Measurements from ENCODE around the gene MGME1.
"Not testable (repeated sequence)": the region's sequence is repeated elsewhere in the genome, so short reads cannot be mapped to it uniquely, and the experiment has no call there.

The MGME1 gene

GRCh38 chr20:18018100-18018499, 49.3 kb downstream of the MGME1 start:
- no peak overlapping the region for H3K27ac ChIP-seq (ENCODE audit: low read depth, low read length)
- H3K9ac ChIP-seq (ENCODE audit: low read depth in 1 of 2, low read length in 2 of 2), result no peak overlapping the region
- no peaks in the 10 kb centered on the region for H3K9me3 ChIP-seq (ENCODE audit: control insufficient read depth in 1 of 2, low read length in 2 of 2)
- peaks cover 23 to 45% of the 10 kb centered on the region in 2 donors for H3K36me3 ChIP-seq (ENCODE audit: control insufficient read depth in 1 of 2, insufficient read depth in 2 of 2, low read length in 2 of 2)
- no peak overlapping the region for H3K4me3 ChIP-seq (ENCODE audit: low read depth in 1 of 2, low read length in 2 of 2)
- H3K27me3 ChIP-seq (ENCODE audit: control insufficient read depth in 1 of 2, insufficient read depth in 2 of 2, low read length in 2 of 2), result no peaks in the 10 kb centered on the region
- no peaks in the 10 kb centered on the region for H3K4me1 ChIP-seq (ENCODE audit: control insufficient read depth in 1 of 2, insufficient read depth in 2 of 2, low read length in 2 of 2)

- Histone ChIP-seq H3K4me3 (ENCODE audit: low read depth in 1 of 2, low read length in 2 of 2) (no peak overlapping the region), H3K9me3 (ENCODE audit: control insufficient read depth in 1 of 2, low read length in 2 of 2) (no peaks in the 10 kb centered on the region), H3K9ac (ENCODE audit: low read depth in 1 of 2, low read length in 2 of 2) (no peak overlapping the region), H3K4me1 (ENCODE audit: control insufficient read depth in 1 of 2, insufficient read depth in 2 of 2, low read length in 2 of 2) (no peaks in the 10 kb centered on the region), H3K27ac (ENCODE audit: low read depth, low read length) (no peak overlapping the region), H3K27me3 (ENCODE audit: control insufficient read depth in 1 of 2, insufficient read depth in 2 of 2, low read length in 2 of 2) (no peaks in the 10 kb centered on the region), H3K36me3 (ENCODE audit: control insufficient read depth in 1 of 2, insufficient read depth in 2 of 2, low read length in 2 of 2) (peaks cover 29 to 48% of the 10 kb centered on the region in 2 donors)
Measured at GRCh38 chr20:18019068-18019467, 50.2 kb downstream of the MGME1 start.

- H3K27me3 ChIP-seq (ENCODE audit: control insufficient read depth in 1 of 2, insufficient read depth in 2 of 2, low read length in 2 of 2), result no peaks in the 10 kb centered on the region
- H3K9me3 ChIP-seq (ENCODE audit: control insufficient read depth in 1 of 2, low read length in 2 of 2), result no peaks in the 10 kb centered on the region
- H3K9ac ChIP-seq (ENCODE audit: low read depth in 1 of 2, low read length in 2 of 2), result no peak overlapping the region
- H3K36me3 ChIP-seq (ENCODE audit: control insufficient read depth in 1 of 2, insufficient read depth in 2 of 2, low read length in 2 of 2), result peaks cover 29 to 62% of the 10 kb centered on the region in 2 donors
- no peak overlapping the region for H3K27ac ChIP-seq (ENCODE audit: low read depth, low read length)
- H3K4me1 ChIP-seq (ENCODE audit: control insufficient read depth in 1 of 2, insufficient read depth in 2 of 2, low read length in 2 of 2), result no peaks in the 10 kb centered on the region
- no peak overlapping the region for H3K4me3 ChIP-seq (ENCODE audit: low read depth in 1 of 2, low read length in 2 of 2)
Measured at GRCh38 chr20:18020931-18021330, 52.1 kb downstream of the MGME1 start.

GRCh38 chr20:18024606-18025127, 55.8 kb downstream of the MGME1 start:
- H3K36me3 ChIP-seq (ENCODE audit: control insufficient read depth in 1 of 2, insufficient read depth in 2 of 2, low read length in 2 of 2), result peaks cover 29 to 54% of the 10 kb centered on the region in 2 donors
- no peaks in the 10 kb centered on the region for H3K27me3 ChIP-seq (ENCODE audit: control insufficient read depth in 1 of 2, insufficient read depth in 2 of 2, low read length in 2 of 2)
- no peaks in the 10 kb centered on the region for H3K4me1 ChIP-seq (ENCODE audit: control insufficient read depth in 1 of 2, insufficient read depth in 2 of 2, low read length in 2 of 2)

GRCh38 chr20:18027011-18027410, 58.2 kb downstream of the MGME1 start:
- not testable (repeated sequence) for H3K4me3 ChIP-seq (ENCODE audit: low read depth in 1 of 2, low read length in 2 of 2); H3K4me1 ChIP-seq (ENCODE audit: control insufficient read depth in 1 of 2, insufficient read depth in 2 of 2, low read length in 2 of 2); H3K9ac ChIP-seq (ENCODE audit: low read depth in 1 of 2, low read length in 2 of 2); H3K27me3 ChIP-seq (ENCODE audit: control insufficient read depth in 1 of 2, insufficient read depth in 2 of 2, low read length in 2 of 2); H3K27ac ChIP-seq (ENCODE audit: low read depth, low read length); H3K9me3 ChIP-seq (ENCODE audit: control insufficient read depth in 1 of 2, low read length in 2 of 2)
- H3K36me3 ChIP-seq (ENCODE audit: control insufficient read depth in 1 of 2, insufficient read depth in 2 of 2, low read length in 2 of 2), result peaks cover 11 to 38% of the 10 kb centered on the region in 2 donors

More at GRCh38 chr20:18024606-18025127, 55.8 kb downstream of the MGME1 start:
- H3K9ac ChIP-seq (ENCODE audit: low read depth in 1 of 2, low read length in 2 of 2), result no peak overlapping the region
- H3K4me3 ChIP-seq (ENCODE audit: low read depth in 1 of 2, low read length in 2 of 2), result no peak overlapping the region
- no peak overlapping the region for H3K27ac ChIP-seq (ENCODE audit: low read depth, low read length)
- H3K9me3 ChIP-seq (ENCODE audit: control insufficient read depth in 1 of 2, low read length in 2 of 2), result no peaks in the 10 kb centered on the region

- H3K9me3 ChIP-seq (ENCODE audit: control insufficient read depth in 1 of 2, low read length in 2 of 2), result no peaks in the 10 kb centered on the region
- H3K4me3 ChIP-seq (ENCODE audit: low read depth in 1 of 2, low read length in 2 of 2), result no peak overlapping the region
- H3K4me1 ChIP-seq (ENCODE audit: control insufficient read depth in 1 of 2, insufficient read depth in 2 of 2, low read length in 2 of 2), result peaks cover 8 to 20% of the 10 kb centered on the region in 2 donors
- H3K27ac ChIP-seq (ENCODE audit: low read depth, low read length), result no peak overlapping the region
- H3K27me3 ChIP-seq (ENCODE audit: control insufficient read depth in 1 of 2, insufficient read depth in 2 of 2, low read length in 2 of 2), result no peaks in the 10 kb centered on the region
- H3K9ac ChIP-seq (ENCODE audit: low read depth in 1 of 2, low read length in 2 of 2), result no peak overlapping the region
- H3K36me3 ChIP-seq (ENCODE audit: control insufficient read depth in 1 of 2, insufficient read depth in 2 of 2, low read length in 2 of 2), result peaks cover 0 to 12% of the 10 kb centered on the region in 2 donors
Measured at GRCh38 chr20:18030020-18030419, 61.2 kb downstream of the MGME1 start.

GRCh38 chr20:18031050-18031449, 62.2 kb downstream of the MGME1 start:
- Histone ChIP-seq H3K36me3 (ENCODE audit: control insufficient read depth in 1 of 2, insufficient read depth in 2 of 2, low read length in 2 of 2) (peaks cover 0 to 4% of the 10 kb centered on the region in 2 donors), H3K4me3 (ENCODE audit: low read depth in 1 of 2, low read length in 2 of 2) (no peak overlapping the region), H3K4me1 (ENCODE audit: control insufficient read depth in 1 of 2, insufficient read depth in 2 of 2, low read length in 2 of 2) (peaks cover 8 to 20% of the 10 kb centered on the region in 2 donors), H3K9me3 (ENCODE audit: control insufficient read depth in 1 of 2, low read length in 2 of 2) (no peaks in the 10 kb centered on the region), H3K9ac (ENCODE audit: low read depth in 1 of 2, low read length in 2 of 2) (no peak overlapping the region), H3K27ac (ENCODE audit: low read depth, low read length) (no peak overlapping the region), H3K27me3 (ENCODE audit: control insufficient read depth in 1 of 2, insufficient read depth in 2 of 2, low read length in 2 of 2) (no peaks in the 10 kb centered on the region)

- no peaks in the 10 kb centered on the region for H3K9me3 ChIP-seq (ENCODE audit: control insufficient read depth in 1 of 2, low read length in 2 of 2)
- H3K4me1 ChIP-seq (ENCODE audit: control insufficient read depth in 1 of 2, insufficient read depth in 2 of 2, low read length in 2 of 2), result peaks cover 8 to 20% of the 10 kb centered on the region in 2 donors
- H3K36me3 ChIP-seq (ENCODE audit: control insufficient read depth in 1 of 2, insufficient read depth in 2 of 2, low read length in 2 of 2), result peaks cover 0 to 4% of the 10 kb centered on the region in 2 donors
- no peak overlapping the region for H3K4me3 ChIP-seq (ENCODE audit: low read depth in 1 of 2, low read length in 2 of 2)
- H3K27me3 ChIP-seq (ENCODE audit: control insufficient read depth in 1 of 2, insufficient read depth in 2 of 2, low read length in 2 of 2), result no peaks in the 10 kb centered on the region
- H3K9ac ChIP-seq (ENCODE audit: low read depth in 1 of 2, low read length in 2 of 2), result no peak overlapping the region
- H3K27ac ChIP-seq (ENCODE audit: low read depth, low read length), result peak overlapping the region; percentile 42
Measured at GRCh38 chr20:18031888-18032509, 63.2 kb downstream of the MGME1 start.

- H3K9me3 ChIP-seq (ENCODE audit: control insufficient read depth in 1 of 2, low read length in 2 of 2), result no peaks in the 10 kb centered on the region
- H3K36me3 ChIP-seq (ENCODE audit: control insufficient read depth in 1 of 2, insufficient read depth in 2 of 2, low read length in 2 of 2), result peaks cover 0 to 16% of the 10 kb centered on the region in 2 donors
- peaks cover 8 to 20% of the 10 kb centered on the region in 2 donors for H3K4me1 ChIP-seq (ENCODE audit: control insufficient read depth in 1 of 2, insufficient read depth in 2 of 2, low read length in 2 of 2)
- H3K27ac ChIP-seq (ENCODE audit: low read depth, low read length), result no peak overlapping the region
- no peak overlapping the region for H3K9ac ChIP-seq (ENCODE audit: low read depth in 1 of 2, low read length in 2 of 2)
- no peaks in the 10 kb centered on the region for H3K27me3 ChIP-seq (ENCODE audit: control insufficient read depth in 1 of 2, insufficient read depth in 2 of 2, low read length in 2 of 2)
- no peak overlapping the region for H3K4me3 ChIP-seq (ENCODE audit: low read depth in 1 of 2, low read length in 2 of 2)
Measured at GRCh38 chr20:18032977-18033892, 64.4 kb downstream of the MGME1 start.

GRCh38 chr20:18034039-18034438, 65.2 kb downstream of the MGME1 start:
- H3K27ac ChIP-seq (ENCODE audit: low read depth, low read length), result no peak overlapping the region
- no peaks in the 10 kb centered on the region for H3K27me3 ChIP-seq (ENCODE audit: control insufficient read depth in 1 of 2, insufficient read depth in 2 of 2, low read length in 2 of 2)
- no peak overlapping the region for H3K4me3 ChIP-seq (ENCODE audit: low read depth in 1 of 2, low read length in 2 of 2)
- no peak overlapping the region for H3K9ac ChIP-seq (ENCODE audit: low read depth in 1 of 2, low read length in 2 of 2)
- no peaks in the 10 kb centered on the region for H3K9me3 ChIP-seq (ENCODE audit: control insufficient read depth in 1 of 2, low read length in 2 of 2)
- peaks cover 0 to 24% of the 10 kb centered on the region in 2 donors for H3K36me3 ChIP-seq (ENCODE audit: control insufficient read depth in 1 of 2, insufficient read depth in 2 of 2, low read length in 2 of 2)
- peaks cover 8 to 20% of the 10 kb centered on the region in 2 donors for H3K4me1 ChIP-seq (ENCODE audit: control insufficient read depth in 1 of 2, insufficient read depth in 2 of 2, low read length in 2 of 2)

Measured in duodenal mucosa (tissue), 2 donors.